Neural progenitor cell (in vitro differentiated cells): ENCODE data around the gene FBRSL1.

Source experiments
- EZH2 ChIP-seq: fragments of 200-600 bp; sonication (generic); IDR thresholded peaks from 2 replicates; pipeline ENCODE4 v1.6.1; 2017; ENCODE audit warnings: antibody characterized with exemption, mild to moderate bottlenecking, moderate library complexity
- EZH2phosphoT487 ChIP-seq: fragments of 200-600 bp; sonication (generic); IDR thresholded peaks from 2 replicates; pipeline ENCODE4 v1.6.1; 2017; ENCODE audit warnings: antibody characterized with exemption
- TF ChIP-seq, protein P1 (sequence below): fragments of 200-600 bp; sonication (generic); IDR thresholded peaks from 2 replicates; pipeline ENCODE4 v1.5.1; 2017; ENCODE audit warnings: antibody characterized with exemption, mild to moderate bottlenecking

DNA sequence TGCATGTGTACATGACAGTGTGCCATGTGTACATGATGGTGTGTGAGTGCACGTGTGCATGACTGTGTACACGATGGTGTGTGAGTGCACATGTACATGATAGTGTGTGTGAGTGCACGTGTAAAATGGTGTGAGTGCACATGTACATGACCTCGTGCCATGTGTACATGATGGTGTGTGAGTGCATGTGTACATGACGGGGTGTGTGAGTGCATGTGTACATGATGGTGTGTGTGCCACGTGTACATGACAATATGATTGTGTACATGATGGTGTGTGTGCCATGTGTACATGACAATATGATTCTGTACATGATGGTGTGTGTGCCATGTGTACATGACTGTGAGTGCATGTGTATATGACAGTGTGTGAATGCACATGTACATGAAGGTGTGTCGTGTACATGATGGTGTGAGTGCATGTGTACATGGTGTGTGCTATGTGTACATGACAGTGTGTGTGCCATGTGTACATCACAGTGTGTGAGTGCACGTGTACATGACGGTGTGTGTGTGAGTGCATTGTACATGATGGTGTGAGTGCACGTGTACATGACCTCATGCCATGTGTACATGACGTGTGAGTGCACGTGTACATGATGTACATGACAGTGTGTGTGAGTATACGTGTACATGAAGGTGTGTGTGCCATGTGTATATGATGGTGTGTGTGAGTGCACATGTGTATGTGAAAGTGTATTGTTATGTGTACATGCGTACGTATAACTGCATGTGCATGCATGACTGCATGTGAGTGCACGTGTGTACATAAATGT, 46.3 kb downstream of the FBRSL1 start:
- TF ChIP-seq, protein P1, sequence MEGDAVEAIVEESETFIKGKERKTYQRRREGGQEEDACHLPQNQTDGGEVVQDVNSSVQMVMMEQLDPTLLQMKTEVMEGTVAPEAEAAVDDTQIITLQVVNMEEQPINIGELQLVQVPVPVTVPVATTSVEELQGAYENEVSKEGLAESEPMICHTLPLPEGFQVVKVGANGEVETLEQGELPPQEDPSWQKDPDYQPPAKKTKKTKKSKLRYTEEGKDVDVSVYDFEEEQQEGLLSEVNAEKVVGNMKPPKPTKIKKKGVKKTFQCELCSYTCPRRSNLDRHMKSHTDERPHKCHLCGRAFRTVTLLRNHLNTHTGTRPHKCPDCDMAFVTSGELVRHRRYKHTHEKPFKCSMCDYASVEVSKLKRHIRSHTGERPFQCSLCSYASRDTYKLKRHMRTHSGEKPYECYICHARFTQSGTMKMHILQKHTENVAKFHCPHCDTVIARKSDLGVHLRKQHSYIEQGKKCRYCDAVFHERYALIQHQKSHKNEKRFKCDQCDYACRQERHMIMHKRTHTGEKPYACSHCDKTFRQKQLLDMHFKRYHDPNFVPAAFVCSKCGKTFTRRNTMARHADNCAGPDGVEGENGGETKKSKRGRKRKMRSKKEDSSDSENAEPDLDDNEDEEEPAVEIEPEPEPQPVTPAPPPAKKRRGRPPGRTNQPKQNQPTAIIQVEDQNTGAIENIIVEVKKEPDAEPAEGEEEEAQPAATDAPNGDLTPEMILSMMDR, result no peak
- no peak for TF ChIP-seq EZH2
- no peak for TF ChIP-seq EZH2phosphoT487
